GM10266 (cell line): ENCODE data around the gene RLN1.
"Not testable (repeated sequence)": the region's sequence is repeated elsewhere in the genome, so short reads cannot be mapped to it uniquely, and the experiment has no call there.

Experiments used
- DNase-seq: peaks from one replicate; pipeline ENCODE4 v3.0.0; 2012; ENCODE audit errors: extremely low spot score
- TF ChIP-seq, protein P1 (sequence below): IDR thresholded peaks from 2 replicates; pipeline ENCODE4 v1.5.1; 2012; ENCODE audit warnings: mild to moderate bottlenecking, low read depth; ENCODE audit not compliant: control insufficient read depth, insufficient read depth; ENCODE audit errors: missing control alignments

RLN1 gene

DNA sequence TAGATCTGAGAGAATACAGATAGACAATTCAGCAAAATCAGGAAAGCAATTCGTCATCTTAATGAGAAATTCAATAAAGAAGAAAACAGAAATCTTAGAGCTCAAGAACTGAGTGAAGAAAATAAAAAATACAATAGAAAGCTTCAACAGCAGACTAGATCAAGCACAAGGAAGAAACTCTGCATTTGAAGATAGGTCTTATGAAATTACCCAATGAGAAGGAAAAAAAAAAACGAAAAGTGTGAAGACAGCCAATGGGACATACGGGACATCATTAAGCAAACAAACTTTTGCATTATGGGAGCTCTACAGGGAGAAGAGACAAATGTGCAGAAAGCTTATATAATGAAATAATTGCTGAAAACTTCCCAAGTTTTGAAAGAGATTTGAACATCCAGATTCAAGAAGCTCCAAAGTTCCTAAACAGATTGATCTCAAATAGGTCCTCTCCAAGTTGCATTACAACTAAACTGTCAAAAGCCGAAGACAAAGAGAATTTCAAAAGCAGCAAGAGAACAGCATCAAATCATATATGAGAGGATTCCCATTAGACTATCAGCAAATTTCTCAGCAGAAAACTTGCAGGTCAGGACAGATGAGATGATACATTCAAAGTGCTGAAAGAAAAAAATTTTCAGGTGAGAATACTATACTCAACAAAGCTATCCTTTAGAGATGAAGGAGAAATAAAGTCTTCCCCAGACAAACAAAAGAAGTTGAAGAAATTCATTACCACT is 24.3 kb downstream of the RLN1 start:
- no peak for DNase-seq
- TF ChIP-seq, protein P1, sequence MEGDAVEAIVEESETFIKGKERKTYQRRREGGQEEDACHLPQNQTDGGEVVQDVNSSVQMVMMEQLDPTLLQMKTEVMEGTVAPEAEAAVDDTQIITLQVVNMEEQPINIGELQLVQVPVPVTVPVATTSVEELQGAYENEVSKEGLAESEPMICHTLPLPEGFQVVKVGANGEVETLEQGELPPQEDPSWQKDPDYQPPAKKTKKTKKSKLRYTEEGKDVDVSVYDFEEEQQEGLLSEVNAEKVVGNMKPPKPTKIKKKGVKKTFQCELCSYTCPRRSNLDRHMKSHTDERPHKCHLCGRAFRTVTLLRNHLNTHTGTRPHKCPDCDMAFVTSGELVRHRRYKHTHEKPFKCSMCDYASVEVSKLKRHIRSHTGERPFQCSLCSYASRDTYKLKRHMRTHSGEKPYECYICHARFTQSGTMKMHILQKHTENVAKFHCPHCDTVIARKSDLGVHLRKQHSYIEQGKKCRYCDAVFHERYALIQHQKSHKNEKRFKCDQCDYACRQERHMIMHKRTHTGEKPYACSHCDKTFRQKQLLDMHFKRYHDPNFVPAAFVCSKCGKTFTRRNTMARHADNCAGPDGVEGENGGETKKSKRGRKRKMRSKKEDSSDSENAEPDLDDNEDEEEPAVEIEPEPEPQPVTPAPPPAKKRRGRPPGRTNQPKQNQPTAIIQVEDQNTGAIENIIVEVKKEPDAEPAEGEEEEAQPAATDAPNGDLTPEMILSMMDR, result no peak

DNA sequence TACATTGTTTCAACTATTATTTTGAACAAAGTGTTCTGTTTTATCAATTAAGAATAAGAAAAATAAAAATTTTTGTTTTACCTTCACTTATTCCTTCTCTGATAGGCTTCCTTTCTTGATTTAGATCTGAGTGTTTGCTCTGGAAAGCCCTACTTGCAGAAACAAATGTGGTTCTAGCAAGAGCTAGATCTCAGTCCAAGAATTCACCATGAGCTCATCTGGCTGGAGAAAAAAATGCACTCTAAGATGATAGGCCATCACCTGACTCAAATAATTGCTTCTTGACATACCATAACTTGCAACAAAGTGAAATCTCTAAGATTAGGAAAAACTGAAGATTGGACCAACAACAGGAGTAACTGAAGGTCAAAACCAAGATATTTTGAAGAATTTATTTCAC is 28.8 kb downstream of the RLN1 start:
- TF ChIP-seq, protein P1, result no peak
- no peak for DNase-seq

- DNase-seq, result no peak
- TF ChIP-seq, protein P1, result no peak
Observed at GRCh38 chr9:5305741-5306140, 33.9 kb downstream of the RLN1 start.

DNA sequence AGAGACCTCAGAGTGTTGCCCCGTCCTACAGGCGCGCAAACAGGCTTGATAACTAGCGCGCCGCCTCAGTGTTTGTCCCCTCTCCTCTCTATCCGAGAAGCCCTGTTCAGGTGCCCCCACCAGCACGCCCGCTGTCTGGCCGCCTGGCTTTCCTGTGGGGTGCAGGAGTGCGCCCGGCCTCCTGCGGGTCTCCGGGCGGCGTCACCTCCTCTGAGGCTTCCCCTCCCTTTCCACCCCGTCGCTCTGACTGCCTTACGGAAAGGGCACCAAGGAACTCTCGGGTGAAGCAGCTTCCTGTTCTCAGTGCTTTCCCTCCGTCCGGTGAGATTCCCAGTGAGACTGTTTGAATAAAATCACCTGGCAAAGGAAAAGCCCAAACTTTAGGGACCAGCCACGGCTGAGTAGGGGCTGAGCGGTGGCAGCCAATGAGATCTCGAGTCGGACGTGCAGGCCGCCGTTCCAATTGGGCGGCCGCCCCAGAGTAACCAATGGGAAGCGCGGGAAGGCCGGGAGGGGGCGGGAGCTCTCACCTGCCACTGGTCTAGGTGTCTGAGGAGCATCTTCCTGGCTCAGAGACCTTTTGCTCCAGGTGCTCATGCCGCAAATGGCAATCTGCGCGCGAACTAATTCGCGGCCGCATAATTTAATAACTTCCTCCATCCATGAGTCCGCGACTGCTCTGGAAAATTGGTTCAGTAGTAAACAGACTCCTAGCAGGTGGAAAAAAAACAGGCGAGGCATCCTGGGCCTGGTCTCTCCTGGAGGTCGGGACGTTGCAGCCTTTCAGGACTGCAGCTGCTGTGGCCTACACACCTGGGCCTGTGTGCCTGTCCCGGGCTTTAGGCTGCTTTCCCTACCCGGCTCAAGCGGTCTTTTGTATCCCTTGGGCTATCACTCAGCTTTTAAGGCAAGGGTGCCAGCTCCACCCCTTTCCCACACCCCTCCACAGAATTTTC is 35.6 kb downstream of the RLN1 start, which contains the start of gene RLN2:
Gene RLN2, minus strand, starts transcription at position 877 of the 956 bp plus-strand sequence. Its CDS starts 136 bp downstream, at position 741.
- DNase-seq, result not testable (repeated sequence)

DNA sequence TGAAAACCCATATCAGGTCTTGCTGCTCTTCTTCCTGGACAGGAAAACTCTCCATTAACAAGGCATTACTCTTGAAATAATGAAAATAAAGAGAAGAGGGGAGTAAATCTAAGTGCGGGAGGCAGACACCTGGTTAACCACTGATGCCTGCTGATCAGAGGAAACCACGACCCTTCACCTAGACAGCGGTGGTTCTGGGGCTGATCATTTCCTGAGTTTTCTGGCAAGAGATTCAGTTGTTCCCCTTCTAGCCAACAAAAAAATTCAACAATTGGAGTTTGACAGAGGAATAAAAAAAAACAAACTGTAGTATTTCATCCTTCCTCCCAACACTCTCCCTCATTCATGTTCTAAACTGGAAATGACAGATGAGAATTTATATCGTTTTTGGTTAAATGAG is 38.1 kb downstream of the RLN1 start:
- TF ChIP-seq, protein P1, result no peak
- no peak for DNase-seq

DNA sequence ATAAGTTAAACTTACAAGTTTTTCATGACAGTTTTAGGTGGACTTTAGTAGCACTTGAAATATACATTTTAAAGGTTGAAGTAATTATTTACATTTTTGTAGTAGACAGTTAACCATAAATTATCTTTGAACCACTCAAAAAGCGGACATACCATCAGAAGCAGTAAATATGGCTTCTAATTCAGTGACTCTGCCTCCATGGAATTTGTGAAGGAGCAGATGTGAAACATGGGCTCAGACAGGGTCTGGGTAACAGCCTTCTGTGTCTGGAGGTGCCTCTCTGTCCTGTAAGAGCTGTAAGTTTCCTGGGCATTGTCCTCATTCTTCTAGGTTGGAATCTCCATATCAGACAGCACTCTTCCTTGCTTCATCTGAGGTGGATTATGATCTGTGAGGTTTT is 47.5 kb downstream of the RLN1 start:
- DNase-seq, result no peak
- TF ChIP-seq, protein P1, result no peak

GRCh38 chr9:5288591-5288990 is 51.1 kb downstream of the RLN1 start:
- TF ChIP-seq, protein P1, result no peak
- DNase-seq, result no peak
